ENCODE results near the gene STK24. TPM values are rescaled to one million over a fixed set of nuclear protein-coding genes. Genes with fewer than 3 reads are reported as not detected.

The STK24 gene
- polyA plus RNA-seq, 1 experiment: 44.0 TPM

DNA sequence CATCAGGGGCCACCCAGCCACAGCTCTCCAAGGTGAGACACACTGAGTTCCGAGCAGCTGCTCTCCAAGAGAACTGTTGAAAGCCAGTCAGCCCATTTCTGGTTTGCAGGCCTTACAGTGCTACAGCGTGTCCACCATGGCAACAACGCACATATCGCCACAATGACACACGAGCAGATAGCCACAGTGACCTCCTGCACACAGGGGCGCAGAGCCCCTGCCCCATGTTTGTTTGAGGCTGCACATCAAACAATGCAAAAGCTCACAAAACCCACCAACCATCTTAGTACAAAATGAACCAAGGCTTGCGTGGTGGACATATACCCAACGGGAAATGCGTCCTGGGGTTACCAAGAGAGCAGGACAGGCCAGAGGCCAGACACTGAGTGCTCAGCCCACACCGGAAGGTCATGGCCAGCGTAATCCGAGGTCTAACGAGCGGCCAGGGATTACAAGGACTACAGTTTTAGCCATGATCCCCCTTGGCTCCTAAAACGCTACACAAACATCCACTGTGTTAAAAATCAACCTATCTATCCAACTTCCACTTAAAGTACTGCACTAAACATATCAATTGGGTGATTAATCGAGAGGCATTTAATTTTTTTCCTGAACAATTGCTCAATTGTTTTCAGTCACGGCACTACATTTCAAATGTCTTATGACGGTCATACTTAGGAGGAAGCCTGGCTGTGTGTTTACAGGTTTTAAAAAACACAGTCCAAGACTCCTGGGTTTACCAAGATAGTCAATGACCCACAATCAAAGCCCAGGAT, 56.0 kb downstream of the STK24 start:
- DNase-seq (ENCODE audit: low read depth, low spot score): no peak
- ChIA-PET CTCF (interaction anchor here (0.6 kb wide), 1 partner anchor 1503 kb away, joined by 3 read pairs; no protein-coding TSS in a partner anchor), POLR2A (interaction anchor here (0.7 kb wide), 1 partner anchor 12 kb away, joined by 3 read pairs; no protein-coding TSS in a partner anchor)
- Histone ChIP-seq H3K27ac (ENCODE audit: low read depth, low read length) (no peak overlapping the region), H3K27me3 (ENCODE audit: control insufficient read depth, insufficient read depth, low read length) (no peaks in the 10 kb centered on the region), H3K9me3 (ENCODE audit: control insufficient read depth, insufficient read depth, low read length) (no peaks in the 10 kb centered on the region; the same call in 1 of the 2 replicates), H3K4me3 (ENCODE audit: low read depth, low read length) (no peak overlapping the region)
- TF ChIP-seq, protein P1, sequence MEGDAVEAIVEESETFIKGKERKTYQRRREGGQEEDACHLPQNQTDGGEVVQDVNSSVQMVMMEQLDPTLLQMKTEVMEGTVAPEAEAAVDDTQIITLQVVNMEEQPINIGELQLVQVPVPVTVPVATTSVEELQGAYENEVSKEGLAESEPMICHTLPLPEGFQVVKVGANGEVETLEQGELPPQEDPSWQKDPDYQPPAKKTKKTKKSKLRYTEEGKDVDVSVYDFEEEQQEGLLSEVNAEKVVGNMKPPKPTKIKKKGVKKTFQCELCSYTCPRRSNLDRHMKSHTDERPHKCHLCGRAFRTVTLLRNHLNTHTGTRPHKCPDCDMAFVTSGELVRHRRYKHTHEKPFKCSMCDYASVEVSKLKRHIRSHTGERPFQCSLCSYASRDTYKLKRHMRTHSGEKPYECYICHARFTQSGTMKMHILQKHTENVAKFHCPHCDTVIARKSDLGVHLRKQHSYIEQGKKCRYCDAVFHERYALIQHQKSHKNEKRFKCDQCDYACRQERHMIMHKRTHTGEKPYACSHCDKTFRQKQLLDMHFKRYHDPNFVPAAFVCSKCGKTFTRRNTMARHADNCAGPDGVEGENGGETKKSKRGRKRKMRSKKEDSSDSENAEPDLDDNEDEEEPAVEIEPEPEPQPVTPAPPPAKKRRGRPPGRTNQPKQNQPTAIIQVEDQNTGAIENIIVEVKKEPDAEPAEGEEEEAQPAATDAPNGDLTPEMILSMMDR (IDR thresholded peaks at IDR 0.05; ENCODE audit: low read depth, low read length): no peak

GRCh38 chr13:98519976-98520375, 56.9 kb downstream of the STK24 start:
- H3K4me3 ChIP-seq (ENCODE audit: low read depth, low read length): no peak overlapping the region
- CTCF ChIA-PET: interaction anchor here (0.6 kb wide), 1 partner anchor 1502 kb away, joined by 3 read pairs; no protein-coding TSS in a partner anchor
- TF ChIP-seq, protein P1 (IDR thresholded peaks at IDR 0.05; ENCODE audit: low read depth, low read length): no peak
- H3K9me3 ChIP-seq (ENCODE audit: control insufficient read depth, insufficient read depth, low read length): no peaks in the 10 kb centered on the region; the same call in 1 of the 2 replicates
- H3K27me3 ChIP-seq (ENCODE audit: control insufficient read depth, insufficient read depth, low read length): no peaks in the 10 kb centered on the region
- POLR2A ChIA-PET: interaction anchor here (0.7 kb wide), 1 partner anchor 11 kb away, joined by 3 read pairs; no protein-coding TSS in a partner anchor
- no peak overlapping the region for H3K27ac ChIP-seq (ENCODE audit: low read depth, low read length)
- no peak for DNase-seq (ENCODE audit: low read depth, low spot score)

DNA sequence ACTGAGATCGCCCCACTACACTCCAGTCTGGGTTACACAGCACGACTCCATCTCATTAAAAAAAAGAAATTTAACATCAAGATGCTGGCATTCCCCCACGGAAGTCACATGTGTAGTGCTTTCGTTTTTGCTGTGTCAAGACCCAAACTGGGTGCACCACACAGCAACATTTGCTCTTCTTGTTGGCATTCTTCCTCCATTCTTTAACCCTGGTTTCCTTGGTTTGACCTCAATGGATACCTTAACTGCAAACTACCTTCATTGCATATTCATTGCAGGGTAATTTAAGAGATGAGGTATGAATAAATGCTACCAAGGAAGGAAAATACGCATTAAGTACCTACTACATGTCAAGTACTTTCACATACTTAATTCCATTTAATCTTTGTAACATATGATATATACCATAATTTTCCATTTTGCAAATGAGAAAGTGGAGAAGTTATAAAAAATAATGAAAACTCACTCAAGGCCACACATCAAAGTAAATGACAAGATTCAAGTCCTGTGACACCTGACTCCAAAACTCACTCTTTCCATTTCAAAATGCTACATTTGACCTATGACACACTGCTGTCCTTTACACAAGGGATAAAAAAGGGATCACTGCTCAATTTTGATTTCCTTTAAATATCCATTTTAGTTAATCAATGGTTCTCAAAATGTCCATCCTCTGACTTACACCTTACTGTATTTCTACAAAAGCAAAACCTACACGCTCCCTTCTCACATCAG, 59.2 kb downstream of the STK24 start:
- CTCF ChIA-PET: interaction anchor here (0.6 kb wide), 1 partner anchor 31 kb away, joined by 6 read pairs; no protein-coding TSS in a partner anchor

DNA sequence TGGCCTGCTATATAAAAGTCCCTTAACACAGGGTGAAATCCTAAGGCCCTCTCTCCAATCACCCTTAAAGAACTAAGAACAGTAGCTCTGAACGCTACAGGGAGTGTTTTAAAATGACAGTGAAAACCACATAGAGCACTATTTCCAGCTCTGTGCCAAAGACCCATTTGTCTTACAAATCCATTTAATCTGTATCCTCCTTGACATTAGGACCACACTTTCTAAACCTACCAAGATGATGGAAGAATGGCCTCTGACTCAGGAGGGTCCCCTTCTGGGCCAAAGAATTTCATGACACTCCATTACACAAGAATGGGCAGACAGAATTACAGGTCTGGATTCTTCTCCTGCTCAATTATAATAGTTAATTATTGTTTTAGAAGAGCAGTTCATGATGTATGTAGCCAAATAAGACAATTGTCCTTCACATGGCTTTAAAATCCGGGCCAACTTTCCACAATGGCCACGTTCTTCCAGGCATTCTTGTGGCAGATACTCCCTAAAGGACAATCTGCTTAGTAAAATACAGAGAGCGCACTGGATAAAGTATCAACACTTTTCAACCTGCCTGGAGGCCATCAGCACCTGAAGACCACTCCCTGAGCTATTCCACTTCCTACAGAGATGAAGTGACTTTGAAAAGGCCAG, 61.0 kb downstream of the STK24 start:
- H3K9me3 ChIP-seq (ENCODE audit: control insufficient read depth, insufficient read depth, low read length): no peaks in the 10 kb centered on the region
- TF ChIP-seq, protein P1 (IDR thresholded peaks at IDR 0.05; ENCODE audit: low read depth, low read length): no peak
- CTCF ChIA-PET: no interaction called here
- DNase-seq (ENCODE audit: low read depth, low spot score): no peak
- H3K27me3 ChIP-seq (ENCODE audit: control insufficient read depth, insufficient read depth, low read length): no peaks in the 10 kb centered on the region
- POLR2A ChIA-PET: no interaction called here
- no peak overlapping the region for H3K4me3 ChIP-seq (ENCODE audit: low read depth, low read length)
- H3K27ac ChIP-seq (ENCODE audit: low read depth, low read length): no peak overlapping the region

More for the DNA sequence above, 59.2 kb downstream of the STK24 start:
- TF ChIP-seq, protein P1 (IDR thresholded peaks at IDR 0.05; ENCODE audit: low read depth, low read length): no peak
- Histone ChIP-seq H3K27me3 (ENCODE audit: control insufficient read depth, insufficient read depth, low read length) (no peaks in the 10 kb centered on the region), H3K9me3 (ENCODE audit: control insufficient read depth, insufficient read depth, low read length) (no peaks in the 10 kb centered on the region), H3K27ac (ENCODE audit: low read depth, low read length) (no peak overlapping the region), H3K4me3 (ENCODE audit: low read depth, low read length) (no peak overlapping the region)
- no peak for DNase-seq (ENCODE audit: low read depth, low spot score)
- POLR2A ChIA-PET: no interaction called here

Measured in AG04450 (cell line).